Lower leg skin (tissue), 4 donors: ENCODE results near the gene AFAP1L1. TPM values are rescaled to one million over a fixed set of nuclear protein-coding genes. Genes with fewer than 3 reads are reported as not detected.

Source experiments
- DNase-seq, 2 donors: peaks; one replicate each; pipeline ENCODE4 v3.0.0-alpha.2; 2019; ENCODE audit warnings: low spot score in 2 of 2
- H3K4me3 ChIP-seq: fragments of 200-600 bp; sonication (generic); 2 replicates; pipeline ENCODE4 v1.5.1; 2017; ENCODE audit warnings: mild to moderate bottlenecking, low read depth; ENCODE audit not compliant: poor library complexity, severe bottlenecking
- POLR2A ChIP-seq, 2 donors: fragments of 450-650 bp; IDR thresholded peaks; one replicate each; pipeline ENCODE4 v1.6.1; 2016 to 2017; ENCODE audit warnings: antibody characterized with exemption in 2 of 2, mild to moderate bottlenecking in 1 of 2, moderate library complexity in 1 of 2
- WGBS, 2 donors: methylation state at CpG; one replicate each; pipeline ENCODE4 v1.1.5; 2018; 5-methylcytosine and 5-hydroxymethylcytosine counted together
- intact Hi-C: fragments of 100-400 bp; cut with DNase I; formaldehyde crosslinking; loops from one replicate; pipeline ENCODE4 v1.15.0; 2023; ENCODE audit warnings: low total_unique reads
- total RNA-seq, 4 donors: library from RNA; depleted of rRNA; stranded (reverse); fragments of >200 nt; gene quantifications; one replicate each; pipeline ENCODE4 v1.1.0, GENCODE V29; 2016
- TF ChIP-seq, protein P1 (sequence below), 3 donors: fragments of 450-650 bp; IDR thresholded peaks; one replicate each; pipeline ENCODE4 v1.5.1; 2016; ENCODE audit warnings: antibody characterized with exemption in 3 of 3, mild to moderate bottlenecking in 3 of 3, moderate library complexity in 2 of 3

AFAP1L1 gene
- total RNA-seq, 4 donors from 2014 or later, result 6.3 to 10.8 (median 8.0) TPM

GRCh38 chr5:149229298-149229937 is 42.2 kb upstream of the AFAP1L1 start:
- no peak overlapping the region for H3K4me3 ChIP-seq
- intact Hi-C loops, result loop anchor here (10.0 kb wide), 1 partner anchor 85 kb away; the partner anchor contains the start of gene ABLIM3
- WGBS, 2 donors, result 50 to 53% methylated on average over 6 of the region's 6 CpGs
- TF ChIP-seq, protein P1, sequence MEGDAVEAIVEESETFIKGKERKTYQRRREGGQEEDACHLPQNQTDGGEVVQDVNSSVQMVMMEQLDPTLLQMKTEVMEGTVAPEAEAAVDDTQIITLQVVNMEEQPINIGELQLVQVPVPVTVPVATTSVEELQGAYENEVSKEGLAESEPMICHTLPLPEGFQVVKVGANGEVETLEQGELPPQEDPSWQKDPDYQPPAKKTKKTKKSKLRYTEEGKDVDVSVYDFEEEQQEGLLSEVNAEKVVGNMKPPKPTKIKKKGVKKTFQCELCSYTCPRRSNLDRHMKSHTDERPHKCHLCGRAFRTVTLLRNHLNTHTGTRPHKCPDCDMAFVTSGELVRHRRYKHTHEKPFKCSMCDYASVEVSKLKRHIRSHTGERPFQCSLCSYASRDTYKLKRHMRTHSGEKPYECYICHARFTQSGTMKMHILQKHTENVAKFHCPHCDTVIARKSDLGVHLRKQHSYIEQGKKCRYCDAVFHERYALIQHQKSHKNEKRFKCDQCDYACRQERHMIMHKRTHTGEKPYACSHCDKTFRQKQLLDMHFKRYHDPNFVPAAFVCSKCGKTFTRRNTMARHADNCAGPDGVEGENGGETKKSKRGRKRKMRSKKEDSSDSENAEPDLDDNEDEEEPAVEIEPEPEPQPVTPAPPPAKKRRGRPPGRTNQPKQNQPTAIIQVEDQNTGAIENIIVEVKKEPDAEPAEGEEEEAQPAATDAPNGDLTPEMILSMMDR (IDR thresholded peaks at IDR 0.05), result no peak
- TF ChIP-seq POLR2A (IDR thresholded peaks at IDR 0.05), result no peak
- no peak for DNase-seq

GRCh38 chr5:149235841-149236240 is 35.8 kb upstream of the AFAP1L1 start:
- intact Hi-C loops, result no loop called here

DNA sequence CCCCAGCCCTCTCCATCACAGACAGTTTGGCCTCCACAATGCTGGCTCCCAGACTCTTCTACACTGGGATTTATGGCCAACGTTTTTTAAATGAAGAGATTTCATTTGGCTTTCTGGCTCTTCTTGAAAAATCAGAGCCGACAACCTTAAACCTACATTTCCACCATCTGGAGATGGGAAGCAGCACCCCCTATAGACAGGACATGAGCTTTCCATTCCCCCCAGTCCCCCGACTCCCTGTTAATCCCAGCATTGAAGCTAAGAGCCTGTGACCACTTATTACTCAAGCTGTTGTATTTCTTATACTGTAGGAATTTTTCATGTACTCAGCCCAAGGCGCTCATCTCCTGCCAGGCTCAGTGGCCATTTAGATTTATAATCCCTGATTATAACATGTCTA is 34.0 kb upstream of the AFAP1L1 start:
- intact Hi-C loops, result no loop called here
- WGBS, 2 donors, result 60 to 69% methylated on average over 4 of the region's 4 CpGs
- no peak overlapping the region for H3K4me3 ChIP-seq
- DNase-seq, result no peak
- TF ChIP-seq, protein P1 (IDR thresholded peaks at IDR 0.05), result no peak
- no peak for TF ChIP-seq POLR2A (IDR thresholded peaks at IDR 0.05)

More at GRCh38 chr5:149235841-149236240, 35.8 kb upstream of the AFAP1L1 start:
- TF ChIP-seq, protein P1 (IDR thresholded peaks at IDR 0.05), result no peak
- no peak for TF ChIP-seq POLR2A (IDR thresholded peaks at IDR 0.05)
- DNase-seq, result no peak
- no peak overlapping the region for H3K4me3 ChIP-seq

- intact Hi-C loops, result no loop called here
- H3K4me3 ChIP-seq, result no peak overlapping the region
- DNase-seq, result no peak
- TF ChIP-seq, protein P1 (IDR thresholded peaks at IDR 0.05), result no peak
- no peak for TF ChIP-seq POLR2A (IDR thresholded peaks at IDR 0.05)
- WGBS, 2 donors, result 54 to 73% methylated on average over 2 of the region's 2 CpGs
Observed at GRCh38 chr5:149238540-149238939, 33.1 kb upstream of the AFAP1L1 start.

GRCh38 chr5:149239917-149240316 is 31.7 kb upstream of the AFAP1L1 start:
- intact Hi-C loops, result loop anchor here (10.0 kb wide), 1 partner anchor 505 kb away; no protein-coding TSS in a partner anchor
- 64 to 68% methylated on average over 2 of the region's 2 CpGs for WGBS, 2 donors
- no peak for DNase-seq

More at GRCh38 chr5:149239917-149240316, 31.7 kb upstream of the AFAP1L1 start:
- no peak for TF ChIP-seq POLR2A (IDR thresholded peaks at IDR 0.05)
- TF ChIP-seq, protein P1 (IDR thresholded peaks at IDR 0.05), result no peak
- no peak overlapping the region for H3K4me3 ChIP-seq
